ENCODE data around the gene LINS1.

DNA sequence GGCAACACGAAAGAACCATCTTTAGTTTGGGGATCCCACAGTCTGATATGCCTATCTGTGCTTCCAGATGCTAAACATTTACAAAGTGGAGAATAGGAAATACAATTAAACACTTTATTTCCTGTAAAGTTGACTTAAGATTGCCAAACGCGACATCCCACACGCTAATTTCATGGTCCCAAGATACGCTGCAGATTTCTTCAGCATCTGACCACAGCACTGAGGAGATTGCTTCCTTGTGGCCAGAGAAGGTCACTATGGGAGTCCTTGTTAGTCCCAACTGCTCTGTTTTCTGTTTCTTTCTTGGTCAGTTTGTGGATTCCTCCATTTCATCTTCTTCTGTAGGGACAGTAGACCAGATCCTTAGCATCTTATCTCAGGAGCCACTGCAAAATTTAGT, 43.7 kb upstream of the LINS1 start:
- TF ChIP-seq, protein P1, sequence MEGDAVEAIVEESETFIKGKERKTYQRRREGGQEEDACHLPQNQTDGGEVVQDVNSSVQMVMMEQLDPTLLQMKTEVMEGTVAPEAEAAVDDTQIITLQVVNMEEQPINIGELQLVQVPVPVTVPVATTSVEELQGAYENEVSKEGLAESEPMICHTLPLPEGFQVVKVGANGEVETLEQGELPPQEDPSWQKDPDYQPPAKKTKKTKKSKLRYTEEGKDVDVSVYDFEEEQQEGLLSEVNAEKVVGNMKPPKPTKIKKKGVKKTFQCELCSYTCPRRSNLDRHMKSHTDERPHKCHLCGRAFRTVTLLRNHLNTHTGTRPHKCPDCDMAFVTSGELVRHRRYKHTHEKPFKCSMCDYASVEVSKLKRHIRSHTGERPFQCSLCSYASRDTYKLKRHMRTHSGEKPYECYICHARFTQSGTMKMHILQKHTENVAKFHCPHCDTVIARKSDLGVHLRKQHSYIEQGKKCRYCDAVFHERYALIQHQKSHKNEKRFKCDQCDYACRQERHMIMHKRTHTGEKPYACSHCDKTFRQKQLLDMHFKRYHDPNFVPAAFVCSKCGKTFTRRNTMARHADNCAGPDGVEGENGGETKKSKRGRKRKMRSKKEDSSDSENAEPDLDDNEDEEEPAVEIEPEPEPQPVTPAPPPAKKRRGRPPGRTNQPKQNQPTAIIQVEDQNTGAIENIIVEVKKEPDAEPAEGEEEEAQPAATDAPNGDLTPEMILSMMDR (IDR thresholded peaks at IDR 0.05), result no peak
- TF ChIP-seq POLR2AphosphoS5 (IDR thresholded peaks at IDR 0.05), result no peak

Measured in stomach (tissue), 4 donors.